Islet of Langerhans (tissue), 1 donor: ENCODE measurements around the gene MCM9.
A peak's percentile ranks its signal among the peaks of the same experiment; 100 is the strongest.

ENCODE experiments used
- FAIRE-seq: peaks from one replicate; lab custom pipeline; 2011; peaks lifted over from hg19 to GRCh38; lab: Jason Lieb, UNC

MCM9 gene

GRCh38 chr6:118791499-118791898 lies 143.5 kb downstream of the MCM9 start:
- no peak for FAIRE-seq

GRCh38 chr6:118789954-118790353 lies 145.0 kb downstream of the MCM9 start:
- no peak for FAIRE-seq

DNA sequence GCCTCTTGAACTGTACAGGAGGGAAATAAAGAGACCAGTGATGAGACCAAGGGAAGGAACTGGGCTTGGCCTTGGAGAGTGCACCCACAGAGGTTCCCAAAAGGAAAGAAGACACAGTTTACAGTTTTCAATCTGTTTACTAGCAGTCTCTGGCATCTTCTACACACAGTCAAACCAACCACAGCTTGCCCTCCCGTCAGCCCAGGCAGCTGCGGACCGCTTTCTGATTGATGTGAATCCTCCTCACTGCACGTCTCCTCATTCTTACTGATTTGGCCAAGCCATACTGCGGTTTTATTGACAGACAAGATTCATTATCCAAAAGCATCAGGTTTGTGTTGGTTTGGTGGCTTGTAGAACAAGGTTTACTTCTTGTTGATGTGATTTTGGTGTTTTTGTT lies 145.5 kb downstream of the MCM9 start:
- FAIRE-seq: no peak

DNA sequence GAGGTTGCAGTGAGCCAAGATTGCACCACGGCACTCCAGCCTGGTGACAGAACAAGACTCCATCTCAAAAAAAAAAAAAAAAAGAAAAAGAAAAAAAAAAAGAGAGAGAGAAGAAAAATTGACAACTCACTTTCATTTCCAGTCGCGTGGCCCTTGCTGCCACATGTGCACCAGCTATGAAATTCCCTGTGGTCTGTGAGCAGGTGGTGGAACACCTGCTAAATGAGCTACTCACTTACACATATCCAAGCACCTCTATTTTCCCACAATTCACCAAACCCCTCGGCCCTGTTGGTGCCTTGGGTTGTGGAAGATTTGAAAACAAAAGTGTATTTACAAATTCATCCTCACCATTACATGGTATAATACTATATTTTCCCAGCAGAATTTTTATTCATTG lies 146.3 kb downstream of the MCM9 start:
- FAIRE-seq: no peak

- FAIRE-seq: no peak
Measured at GRCh38 chr6:118787724-118788423, 147.1 kb downstream of the MCM9 start.

GRCh38 chr6:118786596-118787453 lies 148.1 kb downstream of the MCM9 start:
- no peak for FAIRE-seq

GRCh38 chr6:118785601-118786000 lies 149.4 kb downstream of the MCM9 start:
- no peak for FAIRE-seq

DNA sequence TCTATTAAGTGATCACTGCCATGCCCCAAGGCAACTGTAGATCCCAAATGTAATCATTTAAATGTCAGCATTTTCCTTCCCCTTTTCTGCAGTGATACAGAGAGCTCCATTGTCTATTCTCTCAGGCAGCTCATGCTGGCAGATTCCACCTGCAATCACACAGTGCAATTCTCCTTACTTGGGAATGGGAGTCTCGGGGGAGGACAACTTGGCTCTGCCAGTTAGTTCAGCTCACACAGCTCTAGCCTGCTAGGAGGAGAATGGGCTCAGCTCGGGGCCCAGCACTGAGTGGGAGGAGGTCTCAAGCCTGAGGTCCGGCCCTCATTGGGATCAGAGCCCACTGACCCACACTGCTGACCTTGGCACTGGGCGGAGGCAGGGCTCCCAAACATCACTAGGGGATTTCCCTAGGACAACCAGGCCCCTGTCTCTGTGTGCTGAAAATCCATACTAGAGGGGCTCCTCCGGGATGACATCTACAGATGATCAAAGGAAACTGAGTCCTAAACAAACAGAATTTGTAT lies 150.3 kb downstream of the MCM9 start:
- no peak for FAIRE-seq

- FAIRE-seq: no peak
Measured at GRCh38 chr6:118783931-118784550, 150.9 kb downstream of the MCM9 start.

- FAIRE-seq: no peak
Measured at GRCh38 chr6:118782651-118783050, 152.3 kb downstream of the MCM9 start.

DNA sequence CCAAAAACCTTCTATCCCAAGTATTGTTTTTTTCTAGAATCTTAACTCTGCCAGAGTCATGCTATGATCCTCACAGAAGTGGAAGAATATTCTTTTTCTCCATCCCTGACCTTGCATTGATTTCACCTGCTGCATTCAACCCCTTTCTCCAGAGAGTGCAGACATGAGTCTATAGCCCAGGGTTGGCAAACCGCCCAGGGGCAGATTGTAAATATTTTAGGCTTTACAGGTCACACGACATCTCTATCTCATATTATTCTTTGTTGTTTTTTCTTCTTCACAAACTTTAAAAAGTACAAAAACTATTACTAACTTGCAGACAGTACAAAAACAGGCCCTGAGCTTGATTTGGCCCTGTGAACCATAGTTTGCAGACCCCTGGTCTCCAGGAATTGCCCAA lies 153.1 kb downstream of the MCM9 start:
- FAIRE-seq: no peak

DNA sequence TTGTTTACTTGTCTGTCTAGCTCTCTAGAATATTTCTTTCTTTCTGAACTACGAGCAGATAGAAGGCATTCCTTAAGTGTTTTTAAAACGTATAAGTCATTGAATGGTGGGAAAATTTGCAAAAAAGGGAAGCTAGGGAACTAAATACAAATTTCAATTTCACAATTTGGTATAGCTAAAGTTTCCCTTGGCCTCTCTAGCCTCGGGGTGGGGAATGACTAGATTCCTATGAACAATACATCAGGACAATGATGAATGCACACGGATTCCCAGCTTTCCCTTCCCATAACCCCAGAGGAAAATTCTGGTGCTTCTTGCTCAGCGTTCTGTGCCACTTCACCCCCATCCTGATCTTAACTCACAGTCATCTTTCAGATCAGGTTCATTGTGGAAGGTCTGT lies 154.3 kb downstream of the MCM9 start:
- FAIRE-seq: no peak

GRCh38 chr6:118776607-118777549 lies 158.1 kb downstream of the MCM9 start:
- FAIRE-seq: peak; percentile 100

- FAIRE-seq: no peak
Measured at GRCh38 chr6:118775381-118775780, 159.6 kb downstream of the MCM9 start.

GRCh38 chr6:118774581-118774980 lies 160.4 kb downstream of the MCM9 start:
- no peak for FAIRE-seq

DNA sequence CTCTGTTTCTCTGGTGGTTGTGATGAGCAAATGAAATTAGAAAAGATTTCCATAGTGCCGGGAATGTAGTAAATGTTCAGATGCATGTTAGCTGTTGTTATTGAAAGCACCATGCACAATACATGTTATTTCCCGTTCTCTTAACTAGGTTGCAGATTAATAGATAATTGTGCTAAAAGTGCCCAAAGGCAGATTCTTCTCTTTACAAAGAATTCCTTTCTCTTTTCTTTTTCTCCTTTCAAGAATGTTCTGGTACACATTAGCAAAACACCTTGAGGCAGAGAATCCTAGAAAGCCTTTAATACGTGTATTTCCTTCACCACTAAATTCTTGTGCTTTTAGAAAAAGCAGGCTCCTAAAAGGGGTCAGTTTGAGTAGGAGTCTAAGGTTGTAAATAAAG lies 162.1 kb downstream of the MCM9 start:
- no peak for FAIRE-seq

DNA sequence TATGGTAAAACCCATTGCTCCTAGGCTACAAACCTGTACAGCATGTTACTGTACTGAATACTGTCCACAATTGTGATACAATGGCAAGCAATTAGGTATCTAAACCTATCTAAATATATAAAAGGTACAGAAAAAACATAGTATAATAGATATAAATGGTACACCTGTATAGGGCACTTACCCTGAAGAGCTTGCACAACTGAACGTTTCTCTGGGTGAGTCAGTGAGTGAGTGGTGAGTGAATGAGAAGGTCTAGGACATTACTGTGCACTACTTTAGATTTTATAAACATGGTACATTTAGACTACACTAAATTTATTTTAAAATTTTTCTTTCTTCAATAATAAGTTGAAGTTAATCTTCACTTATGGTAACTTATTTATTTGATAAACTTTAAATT lies 163.7 kb downstream of the MCM9 start:
- FAIRE-seq: no peak

GRCh38 chr6:118770835-118771234 lies 164.1 kb downstream of the MCM9 start:
- no peak for FAIRE-seq

- FAIRE-seq: no peak
Measured at GRCh38 chr6:118770112-118770788, 164.7 kb downstream of the MCM9 start.

DNA sequence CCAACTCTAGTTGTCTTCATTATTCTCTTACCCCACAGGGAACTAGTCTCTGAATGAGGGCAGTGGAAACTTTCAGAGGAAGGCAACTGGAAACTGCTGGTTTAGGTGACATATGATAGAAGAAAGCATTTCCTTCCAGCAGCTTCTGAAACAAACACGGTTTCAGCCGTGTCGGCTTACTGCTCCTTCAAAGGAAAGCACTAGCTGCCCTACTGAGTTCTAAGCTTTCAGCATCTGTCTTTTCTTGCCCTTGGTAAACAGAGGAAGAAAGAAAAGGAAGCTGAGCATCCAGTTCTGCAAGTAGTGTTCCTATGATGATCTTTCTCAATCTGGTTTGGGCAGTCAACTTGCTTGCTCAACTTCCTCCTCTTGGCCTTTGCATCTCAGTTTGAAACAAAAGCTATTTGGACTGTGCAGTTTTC lies 166.0 kb downstream of the MCM9 start:
- FAIRE-seq: no peak

GRCh38 chr6:118768441-118768840 lies 166.5 kb downstream of the MCM9 start:
- no peak for FAIRE-seq
